Left renal cortex interstitium (tissue), 4 donors: ENCODE data around the gene CD302. TPM values are rescaled to one million over a fixed set of nuclear protein-coding genes. Genes with fewer than 3 reads are reported as not detected.
"Not testable (repeated sequence)": the region's sequence is repeated elsewhere in the genome, so short reads cannot be mapped to it uniquely, and the experiment has no call there.

Source experiments
- DNase-seq, 4 donors: peaks; one replicate each; pipeline ENCODE4 v3.0.0-alpha.2; 2013; ENCODE audit warnings: low read depth in 4 of 4, low spot score in 2 of 4, missing footprints in 1 of 4
- polyA plus RNA-seq, 4 donors: library from polyadenylated mRNA; unstranded; fragments of 120-200 nt; gene quantifications; one replicate each; pipeline ENCODE4 v1.2.1, GENCODE V29; 2013; ENCODE audit not compliant: insufficient read length in 4 of 4

The CD302 gene
- polyA plus RNA-seq, 4 donors = 10.3 to 16.1 (median 13.6) TPM

GRCh38 chr2:159755788-159756187 lies 42.2 kb downstream of the CD302 start:
- no peak for DNase-seq

DNA sequence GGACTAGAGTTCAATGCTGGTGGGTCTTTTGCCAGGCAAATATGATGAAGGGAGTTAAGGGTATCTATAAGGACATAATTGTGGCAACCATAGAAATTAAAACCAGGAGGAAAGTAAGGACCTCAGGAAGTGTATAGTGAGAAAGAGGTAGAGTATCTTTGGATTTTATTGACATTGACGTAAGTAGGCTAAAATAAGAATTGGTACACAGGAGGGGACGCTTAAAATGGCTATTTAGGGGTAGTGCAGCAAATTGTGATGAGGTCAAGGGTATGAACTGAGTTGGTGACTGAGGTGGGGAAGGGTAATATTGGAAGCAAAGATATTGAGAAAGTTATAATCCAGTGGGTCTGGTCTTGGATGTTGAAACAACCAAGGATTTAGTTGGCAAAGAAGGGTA lies 43.0 kb downstream of the CD302 start:
- DNase-seq = no peak

DNA sequence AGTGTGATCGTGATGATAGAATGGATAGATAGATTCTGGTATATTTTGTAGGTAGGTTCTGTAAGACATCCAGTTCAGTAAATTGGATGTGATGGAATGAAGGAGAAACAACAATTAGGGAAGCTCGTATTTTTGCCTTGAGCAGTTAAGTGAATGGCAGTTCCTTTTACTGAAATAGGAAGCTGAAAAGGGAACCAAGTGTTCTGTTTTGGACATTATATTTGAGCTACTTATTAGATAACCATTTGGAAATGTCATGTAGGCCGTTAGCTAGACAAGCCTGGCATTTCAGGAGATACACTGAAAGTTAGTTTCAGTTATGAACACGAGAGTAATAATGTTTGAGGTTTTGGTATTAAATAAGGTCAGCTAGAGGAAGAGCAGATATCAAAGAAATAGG lies 44.2 kb downstream of the CD302 start:
- no peak for DNase-seq

DNA sequence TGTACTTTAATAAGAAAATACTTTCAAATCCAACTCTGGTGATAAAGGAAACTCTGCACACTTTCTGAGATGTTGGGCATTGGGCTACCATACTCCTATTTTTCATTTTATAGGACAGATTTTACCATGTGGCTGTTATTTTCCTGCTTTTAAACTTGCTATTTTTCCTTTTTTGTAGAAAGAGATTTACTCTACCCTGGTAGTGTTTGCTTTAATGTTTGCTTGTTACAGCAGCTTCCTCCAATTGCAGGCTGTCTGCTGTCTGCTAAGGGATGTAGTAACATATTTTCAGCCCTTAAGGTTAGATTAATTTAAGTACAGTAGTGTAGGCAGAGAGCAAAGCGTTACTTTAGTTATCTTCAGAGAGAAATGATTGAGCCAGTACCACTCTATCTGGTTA lies 47.1 kb downstream of the CD302 start:
- DNase-seq = no peak

DNA sequence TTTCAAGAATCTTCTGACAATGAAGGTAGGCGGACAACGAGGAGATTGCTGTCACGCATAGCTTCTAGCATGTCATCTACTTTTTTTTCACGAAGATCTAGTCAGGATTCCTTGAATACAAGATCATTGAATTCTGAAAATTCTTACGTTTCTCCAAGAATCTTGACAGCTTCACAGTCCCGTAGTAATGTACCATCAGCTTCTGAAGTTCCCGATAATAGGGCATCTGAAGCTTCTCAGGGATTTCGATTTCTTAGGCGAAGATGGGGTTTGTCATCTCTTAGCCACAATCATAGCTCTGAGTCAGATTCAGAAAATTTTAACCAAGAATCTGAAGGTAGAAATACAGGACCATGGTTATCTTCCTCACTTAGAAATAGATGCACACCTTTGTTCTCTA lies 49.9 kb downstream of the CD302 start:
- DNase-seq = no peak

- not testable (repeated sequence) for DNase-seq
These were observed 52.8 kb downstream of the CD302 start for GRCh38 chr2:159745237-159745636.

DNA sequence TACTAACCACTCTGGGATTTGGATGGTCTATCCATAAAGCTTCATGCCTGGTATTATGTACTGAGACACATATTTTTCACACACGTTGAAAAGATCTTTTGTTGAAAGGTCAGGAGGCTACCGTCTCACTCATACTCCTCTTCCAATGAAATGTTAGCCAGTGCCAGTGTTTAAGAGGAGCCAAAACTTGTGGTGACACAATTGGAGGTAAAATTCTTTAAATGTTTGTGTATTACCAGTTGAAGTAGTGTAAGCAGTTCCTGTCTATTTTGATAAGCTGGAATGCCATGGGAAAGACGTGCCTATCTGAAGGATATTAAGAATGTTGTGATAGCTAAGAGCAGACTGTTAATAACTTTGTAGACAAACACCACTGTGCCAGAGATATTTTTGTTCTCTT lies 53.6 kb downstream of the CD302 start:
- DNase-seq = no peak

DNA sequence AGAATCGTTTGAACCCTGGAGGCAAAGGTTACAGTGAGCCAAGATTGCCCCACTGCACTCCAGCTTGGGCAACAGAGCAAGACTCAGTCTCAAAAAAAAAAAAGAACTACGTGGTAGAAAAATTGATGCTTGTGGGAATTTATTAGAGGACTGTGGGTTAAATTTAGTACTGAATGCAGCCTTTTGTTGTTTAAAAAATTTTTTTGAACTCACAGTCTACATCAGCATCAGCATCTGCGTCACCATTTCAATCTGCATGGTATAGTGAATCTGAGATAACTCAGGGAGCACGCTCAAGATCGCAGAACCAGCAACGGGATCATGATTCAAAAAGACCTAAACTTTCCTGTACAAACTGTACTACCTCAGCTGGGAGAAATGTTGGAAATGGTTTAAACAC lies 55.2 kb downstream of the CD302 start:
- no peak for DNase-seq

- no peak for DNase-seq
These were observed 59.3 kb downstream of the CD302 start for GRCh38 chr2:159738509-159739390.

- no peak for DNase-seq
These were observed 60.1 kb downstream of the CD302 start for GRCh38 chr2:159737917-159738296.

GRCh38 chr2:159737292-159737916 lies 60.6 kb downstream of the CD302 start:
- DNase-seq = no peak

DNA sequence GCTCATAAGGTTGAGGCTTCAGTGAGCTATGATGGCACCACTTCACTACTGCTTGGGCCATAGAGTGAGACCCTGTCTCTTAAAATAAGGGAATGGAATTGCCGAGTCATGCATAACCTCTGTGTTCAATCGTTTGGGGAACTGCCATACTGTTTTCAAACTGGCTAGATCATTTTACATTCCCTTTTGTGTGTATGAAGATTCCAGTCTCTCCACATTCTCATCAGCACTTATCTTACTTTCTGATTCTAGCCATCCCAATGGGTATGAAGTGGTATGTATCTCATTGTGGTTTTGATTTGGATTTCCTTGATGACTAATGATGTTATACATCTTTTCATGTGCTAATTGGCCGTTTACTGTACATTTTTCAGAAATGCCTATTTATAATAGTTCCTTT lies 62.0 kb downstream of the CD302 start:
- no peak for DNase-seq

DNA sequence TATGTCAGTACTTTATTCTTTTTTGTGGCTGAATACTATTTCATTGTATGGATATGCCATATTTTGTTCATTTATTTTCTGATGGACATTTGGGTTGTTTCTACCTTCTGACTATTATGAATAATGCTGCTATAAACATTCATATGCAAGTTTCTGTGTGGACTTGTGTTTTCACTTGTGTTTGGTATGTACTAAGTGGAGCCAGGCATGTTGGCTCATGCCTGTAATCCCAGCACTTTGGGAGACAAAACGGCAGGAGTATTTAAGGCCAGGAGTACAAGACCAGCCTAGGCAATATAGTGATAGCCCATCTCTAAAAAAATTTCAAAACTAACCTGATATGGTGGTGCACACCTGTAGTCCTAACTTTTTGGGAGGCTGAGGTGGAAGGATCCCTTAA lies 62.4 kb downstream of the CD302 start:
- no peak for DNase-seq

- DNase-seq = no peak
These were observed 69.4 kb downstream of the CD302 start for GRCh38 chr2:159728629-159729028.

DNA sequence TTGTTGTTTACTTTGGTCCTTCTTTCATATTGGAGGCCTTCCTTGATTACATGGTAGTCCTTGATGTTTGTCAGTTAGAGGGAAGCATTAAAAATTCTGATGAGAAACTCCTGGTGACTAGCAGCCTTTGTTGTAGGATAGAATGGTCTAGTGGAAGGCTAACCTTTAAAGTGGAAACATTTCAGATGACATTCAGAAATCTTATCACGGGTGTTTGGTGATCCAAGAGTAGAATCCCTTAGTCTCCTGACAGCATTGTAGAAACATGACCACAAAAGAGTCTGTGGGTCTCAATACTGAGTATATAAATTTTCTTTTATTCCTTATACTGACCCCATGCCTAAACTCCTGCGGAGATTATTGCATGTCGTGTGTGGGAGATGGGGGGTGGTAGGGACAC lies 72.3 kb downstream of the CD302 start:
- no peak for DNase-seq

DNA sequence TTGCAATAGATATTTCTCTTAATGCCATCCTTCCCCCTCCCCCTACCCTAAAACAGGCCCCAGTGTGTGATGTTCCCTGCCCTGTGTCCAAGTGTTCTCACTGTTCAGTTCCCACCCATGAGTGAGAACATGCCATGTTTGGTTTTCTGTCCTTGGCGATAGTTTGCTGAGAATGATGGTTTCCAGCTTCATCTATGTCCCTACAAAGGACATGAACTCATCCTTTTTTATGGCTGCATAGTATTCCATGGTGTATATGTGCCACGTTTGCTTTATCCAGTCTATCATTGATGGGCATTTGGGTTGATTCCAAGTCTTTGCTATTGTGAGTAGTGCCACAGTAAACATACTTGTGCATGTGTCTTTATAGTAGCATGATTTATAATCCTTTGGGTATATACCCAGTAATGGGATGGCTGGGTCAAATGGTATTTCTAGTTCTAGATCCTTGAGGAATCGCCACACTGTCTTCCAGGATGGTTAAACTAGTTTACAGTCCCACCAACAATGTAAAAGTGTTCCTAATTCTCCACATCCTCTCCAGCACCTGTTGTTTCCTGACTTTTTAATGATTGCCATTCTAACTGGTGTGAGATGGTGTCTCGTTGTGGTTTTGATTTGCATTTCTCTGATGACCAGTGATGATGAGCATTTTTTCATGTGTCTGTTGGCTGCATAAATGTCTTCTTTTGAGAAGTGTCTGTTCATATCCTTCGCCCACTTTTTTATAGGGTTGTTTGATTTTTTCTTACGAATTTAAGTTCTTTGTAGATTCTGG lies 73.0 kb downstream of the CD302 start:
- not testable (repeated sequence) for DNase-seq

DNA sequence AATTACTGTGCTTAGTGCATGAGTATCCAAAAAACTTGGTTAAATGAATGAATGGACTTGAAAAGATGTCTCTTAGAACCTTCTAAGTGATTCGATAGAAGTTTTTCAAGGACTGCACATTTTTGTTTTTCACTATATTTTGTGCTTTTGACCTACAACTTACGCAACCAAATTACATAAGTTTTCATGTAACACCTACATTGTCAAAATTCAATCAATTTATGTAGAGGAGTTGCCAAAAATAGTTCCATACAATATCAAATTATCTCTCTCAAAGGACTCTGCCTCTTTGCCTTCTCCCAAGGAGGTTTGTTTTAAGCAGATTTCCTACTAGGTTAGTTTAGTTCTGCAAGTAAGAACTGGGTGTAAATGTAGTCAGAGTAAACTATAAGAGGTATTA lies 75.4 kb downstream of the CD302 start:
- no peak for DNase-seq

DNA sequence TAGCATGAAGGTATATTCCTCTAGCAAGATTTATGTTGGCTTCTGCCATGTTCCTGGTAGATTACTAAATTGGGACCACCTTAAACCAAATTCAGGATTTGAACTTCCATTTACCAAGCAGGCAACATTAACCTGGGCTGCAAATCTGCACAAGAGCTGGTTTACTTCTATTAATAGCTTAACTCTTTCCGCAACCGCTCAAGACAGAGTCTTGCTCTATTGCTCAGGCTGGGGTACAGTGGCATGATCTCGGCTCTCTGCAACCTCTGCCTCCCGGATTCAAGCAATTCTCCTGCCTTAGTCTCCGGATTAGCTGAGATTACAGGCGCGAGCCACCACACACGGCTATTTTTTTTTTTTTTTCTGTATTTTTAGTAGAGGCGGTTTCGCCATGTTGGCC lies 77.3 kb downstream of the CD302 start:
- no peak for DNase-seq
